MCF 10A (cell line): Measurements from ENCODE around the gene UBA1. TPM values are rescaled to one million over a fixed set of nuclear protein-coding genes. Genes with fewer than 3 reads are reported as not detected.

ENCODE experiments used
- BruUV-seq: library from RNA; stranded (reverse); fragments of 400-500 nt; replicated peaks from 2 replicates; lab custom pipeline; 2021; lab: Mats Ljungman, UMichigan
- CTCF ChIA-PET: fragments of 300-600 bp; sonication (Branson Sonifier 250); formaldehyde crosslinking; extraction: SDS; loops from one replicate; lab custom pipeline; 2021; ENCODE audit warnings: antibody characterized with exemption, inconsistent platforms; lab: Yijun Ruan, JAX
- POLR2A ChIA-PET: fragments of 300-600, 350-650 bp; sonication (Branson Sonifier 250); formaldehyde crosslinking; extraction: SDS; loops from one replicate; lab custom pipeline; 2020; ENCODE audit warnings: antibody characterized with exemption, inconsistent platforms; lab: Yijun Ruan, JAX
- DNase-seq: peaks from one replicate; pipeline ENCODE4 v3.0.0-alpha.2; 2018; ENCODE audit not compliant: unreplicated experiment
- H3K27ac Mint-ChIP-seq: one replicate; pipeline ENCODE4 v1.8.0; 2022; ENCODE audit warnings: mild to moderate bottlenecking, low read depth, mixed read lengths; ENCODE audit not compliant: unreplicated experiment
- H3K27me3 Mint-ChIP-seq: one replicate; pipeline ENCODE4 v1.8.0; 2022; ENCODE audit warnings: mixed read lengths; ENCODE audit not compliant: insufficient read depth, unreplicated experiment
- H3K36me3 Mint-ChIP-seq: one replicate; pipeline ENCODE4 v1.8.0; 2022; ENCODE audit warnings: mild to moderate bottlenecking, moderate library complexity, mixed read lengths; ENCODE audit not compliant: insufficient read depth, unreplicated experiment
- H3K4me1 Mint-ChIP-seq: one replicate; pipeline ENCODE4 v1.8.0; 2022; ENCODE audit warnings: mixed read lengths; ENCODE audit not compliant: insufficient read depth, unreplicated experiment
- H3K4me3 Mint-ChIP-seq: one replicate; pipeline ENCODE4 v1.8.0; 2022; ENCODE audit warnings: mild to moderate bottlenecking, moderate library complexity, mixed read lengths; ENCODE audit not compliant: unreplicated experiment
- H3K9me3 Mint-ChIP-seq: one replicate; pipeline ENCODE4 v1.8.0; 2022; ENCODE audit warnings: mixed read lengths; ENCODE audit not compliant: unreplicated experiment
- CTCF ChIP-seq: fragments of 200-600 bp; IDR thresholded peaks from one replicate; pipeline ENCODE4 v1.8.0; 2022; ENCODE audit warnings: antibody characterized with exemption, mild to moderate bottlenecking; ENCODE audit not compliant: unreplicated experiment
- intact Hi-C: fragments of 100-400 bp; cut with micrococcal nuclease; formaldehyde crosslinking; loops from 2 replicates; pipeline ENCODE4 v1.14.1; 2022
- total RNA-seq: library from RNA; stranded (reverse); gene quantifications from 2 replicates; pipeline ENCODE4 v1.2.3, GENCODE V29; 2022

The UBA1 gene
- total RNA-seq, 1 experiment from 2014 or later: 248 TPM

- ChIA-PET POLR2A (interaction anchor here (0.6 to 1.7 kb wide), 16 partner anchors 9 to 505 kb away, joined by 3 to 42 read pairs (median 5); partner anchors contain the start of genes CDK16, ELK1 and USP11), CTCF (interaction anchor here (0.7 to 1.3 kb wide), 3 partner anchors 9 to 46 kb away, joined by 3 to 9 read pairs (median 6); no protein-coding TSS in a partner anchor)
- H3K4me1 Mint-ChIP-seq: peaks cover 10% of the 10 kb centered on the region
- no peak for TF ChIP-seq CTCF
- intact Hi-C loops: no loop called here
- peak overlapping the region; percentile 98 for H3K27ac Mint-ChIP-seq
- no peaks in the 10 kb centered on the region for H3K9me3 Mint-ChIP-seq
- H3K36me3 Mint-ChIP-seq: peaks cover 36% of the 10 kb centered on the region
- peak overlapping the region; percentile 98 for H3K4me3 Mint-ChIP-seq
- peaks cover 51% of the 10 kb centered on the region for H3K27me3 Mint-ChIP-seq
- no TSS peak for BruUV-seq
- no peak for DNase-seq
Measured at GRCh38 chrX:47145395-47146120, 48.1 kb upstream of the UBA1 start.

GRCh38 chrX:47146121-47146935, 47.3 kb upstream of the UBA1 start:
- TSS peak; percentile 27 for BruUV-seq
- Mint-ChIP-seq H3K9me3 (no peaks in the 10 kb centered on the region), H3K27me3 (peaks cover 43% of the 10 kb centered on the region), H3K36me3 (peaks cover 36% of the 10 kb centered on the region), H3K4me1 (peaks cover 10% of the 10 kb centered on the region), H3K27ac (peak overlapping the region; percentile 98), H3K4me3 (peak overlapping the region; percentile 98)
- intact Hi-C loops: no loop called here
- no peak for TF ChIP-seq CTCF
- POLR2A ChIA-PET: interaction anchor here (0.6 kb wide), 1 partner anchor 72 kb away, joined by 3 read pairs; no protein-coding TSS in a partner anchor
- CTCF ChIA-PET: no interaction called here
- DNase-seq: no peak

GRCh38 chrX:47146936-47147859, 46.4 kb upstream of the UBA1 start:
- DNase-seq: no peak
- intact Hi-C loops: no loop called here
- Mint-ChIP-seq H3K36me3 (peaks cover 40% of the 10 kb centered on the region), H3K4me3 (peak overlapping the region; percentile 98), H3K4me1 (peaks cover 10% of the 10 kb centered on the region), H3K9me3 (no peaks in the 10 kb centered on the region), H3K27ac (no peak overlapping the region), H3K27me3 (peaks cover 35% of the 10 kb centered on the region)
- ChIA-PET CTCF (no interaction called here), POLR2A (interaction anchor here (0.6 kb wide), 1 partner anchor 71 kb away, joined by 3 read pairs; no protein-coding TSS in a partner anchor)
- BruUV-seq: no TSS peak
- no peak for TF ChIP-seq CTCF
